HepG2 (cell line): Measurements from ENCODE around the gene B4GALT1. TPM values are rescaled to one million over a fixed set of nuclear protein-coding genes. Genes with fewer than 3 reads are reported as not detected.

Experiments used
- ATAC-seq: fragments of 200-7000 bp; cut with Tn5 transposase; 3 replicates; pipeline ENCODE4 v1.9.1; 2020; ENCODE audit warnings: mild to moderate bottlenecking, moderate library complexity
- BruUV-seq: library from RNA; stranded (reverse); fragments of 400-500 nt; replicated peaks from 2 replicates; lab custom pipeline; 2021; lab: Mats Ljungman, UMichigan
- CTCF ChIA-PET: fragments of 300-600 bp; formaldehyde crosslinking; extraction: SDS; loops from one replicate; lab custom pipeline; 2021; ENCODE audit warnings: low total read pairs, inconsistent platforms, low intra/inter-chr PET ratio; lab: Yijun Ruan, JAX
- POLR2A ChIA-PET: fragments of 350-600 bp; sonication (Branson Sonifier 250); formaldehyde crosslinking; loops from one replicate; lab custom pipeline; 2020; ENCODE audit warnings: antibody characterized with exemption, inconsistent platforms; lab: Yijun Ruan, JAX
- DNase-seq: peaks from one replicate; pipeline ENCODE4 v3.0.0-alpha.2; 2015; ENCODE audit warnings: low spot score
- FAIRE-seq: peaks from 3 replicates; lab custom pipeline; 2011; peaks lifted over from hg19 to GRCh38; lab: Jason Lieb, UNC
- H2AFZ ChIP-seq: one replicate; pipeline ENCODE4 v1.6.1; 2011; ENCODE audit warnings: low read length, inconsistent platforms
- H3K27ac ChIP-seq: fragments of 300-600 bp; 3 replicates; pipeline ENCODE4 v1.8.0; 2011; ENCODE audit warnings: mixed run types, mild to moderate bottlenecking, mixed read lengths, low read length, inconsistent platforms; ENCODE audit not compliant: insufficient read depth; ENCODE audit errors: extremely low read length
- H3K27me3 ChIP-seq, 2 experiments: fragments of 200-600 bp in 1 of 2; 2 replicates in 1 of 2; 3 replicates in 1 of 2; pipeline versions ENCODE4 v1.6.0 to v1.8.0; 2011; ENCODE audit warnings: low read length in 2 of 2, mild to moderate bottlenecking in 2 of 2, moderate library complexity in 2 of 2, inconsistent platforms in 1 of 2; ENCODE audit not compliant: insufficient read depth in 2 of 2, control insufficient read depth in 1 of 2
- H3K36me3 ChIP-seq, 2 experiments: fragments of 200-600 bp in 1 of 2; replicated peaks in 1 of 2; 2 replicates in 1 of 2; 3 replicates in 1 of 2; pipeline versions ENCODE4 v1.5.1 to v1.8.0; 2011; ENCODE audit warnings: low read length in 2 of 2, inconsistent platforms in 1 of 2; ENCODE audit not compliant: insufficient read depth in 2 of 2, control insufficient read depth in 1 of 2
- H3K4me1 ChIP-seq: 2 replicates; pipeline ENCODE4 v1.5.1; 2012; ENCODE audit warnings: low read length, inconsistent platforms; ENCODE audit not compliant: insufficient read depth
- H3K4me2 ChIP-seq: 2 replicates; pipeline ENCODE4 v1.6.0; 2011; ENCODE audit warnings: low read depth, low read length, inconsistent platforms
- H3K4me3 ChIP-seq, 3 experiments: fragments of 200-600 bp in 1 of 3; sonication (generic), shearing (Covaris generic) in 1 of 3; replicated peaks in 1 of 3; 2 replicates each; pipeline ENCODE4 v1.5.1; 2011 to 2016; ENCODE audit warnings: low read length in 3 of 3, inconsistent platforms in 2 of 3, low read depth in 2 of 3, mild to moderate bottlenecking in 2 of 3, control low read depth in 1 of 3, mixed read lengths in 1 of 3; ENCODE audit not compliant: insufficient read depth in 1 of 3
- H3K79me2 ChIP-seq: one replicate; pipeline ENCODE4 v1.6.1; 2011; ENCODE audit warnings: low read length, inconsistent platforms; ENCODE audit not compliant: insufficient read depth
- H3K9ac ChIP-seq: 2 replicates; pipeline ENCODE4 v1.6.0; 2011; ENCODE audit warnings: mild to moderate bottlenecking, low read depth, low read length, inconsistent platforms; ENCODE audit not compliant: insufficient read depth
- H3K9me3 ChIP-seq: 2 replicates; pipeline ENCODE4 v1.5.1; 2012; ENCODE audit warnings: mild to moderate bottlenecking, low read length
- H4K20me1 ChIP-seq: 2 replicates; pipeline ENCODE4 v1.6.0; 2011; ENCODE audit warnings: inconsistent platforms, mild to moderate bottlenecking, low read length, moderate library complexity; ENCODE audit not compliant: insufficient read depth
- CENPT ChIP-seq: sonication (generic); formaldehyde crosslinking; IDR thresholded peaks from 2 replicates; pipeline ENCODE4 v1.8.0; 2022; ENCODE audit warnings: low read depth, mild to moderate bottlenecking, moderate library complexity, missing genetic modification reagents
- CREB1 ChIP-seq, 2 experiments: fragments of 450-650 bp in 1 of 2; IDR thresholded peaks; 2 replicates each; pipeline ENCODE4 v1.6.1; 2016 to 2017; ENCODE audit warnings: control low read depth in 1 of 2, mild to moderate bottlenecking in 1 of 2, missing compliant biosample characterization in 1 of 2, missing genetic modification characterization in 1 of 2
- CREM ChIP-seq, 2 experiments: sonication (generic) in 1 of 2; formaldehyde crosslinking in 1 of 2; IDR thresholded peaks; 2 replicates each; pipeline versions ENCODE4 v1.4.0 to v1.6.1; 2016 to 2020; ENCODE audit warnings: antibody characterized with exemption in 1 of 2, mild to moderate bottlenecking in 1 of 2, missing genetic modification reagents in 1 of 2
- DPF2 ChIP-seq: sonication (generic); formaldehyde crosslinking; IDR thresholded peaks from 2 replicates; pipeline ENCODE4 v1.4.0; 2020; ENCODE audit warnings: mild to moderate bottlenecking, low read depth, missing genetic modification reagents, borderline replicate concordance
- ERF ChIP-seq: IDR thresholded peaks from 2 replicates; pipeline ENCODE4 v1.6.1; 2018; ENCODE audit warnings: missing biosample characterization, missing genetic modification reagents
- KLF16 ChIP-seq, 2 experiments: sonication (generic) in 1 of 2; formaldehyde crosslinking in 1 of 2; IDR thresholded peaks; 2 replicates each; pipeline versions ENCODE4 v1.6.1 to v1.8.0; 2016 to 2023; ENCODE audit warnings: missing genetic modification reagents in 2 of 2, missing compliant biosample characterization in 1 of 2
- SIX1 ChIP-seq: sonication (generic); formaldehyde crosslinking; IDR thresholded peaks from 2 replicates; pipeline ENCODE4 v1.4.0; 2020; ENCODE audit warnings: missing genetic modification reagents, borderline replicate concordance
- SNAPC2 ChIP-seq: sonication (generic); formaldehyde crosslinking; IDR thresholded peaks from 2 replicates; pipeline ENCODE4 v1.8.1; 2022; ENCODE audit warnings: mild to moderate bottlenecking, missing genetic modification reagents
- YY1 ChIP-seq: IDR thresholded peaks from 2 replicates; pipeline ENCODE4 v1.6.1; 2011; ENCODE audit warnings: low read length, low read depth, moderate library complexity, mild to moderate bottlenecking; ENCODE audit not compliant: insufficient read depth, insufficient replicate concordance
- ZBTB42 ChIP-seq: sonication (generic); formaldehyde crosslinking; IDR thresholded peaks from 2 replicates; pipeline ENCODE4 v1.5.0; 2020; ENCODE audit warnings: mild to moderate bottlenecking, missing genetic modification reagents
- ZNF333 ChIP-seq: sonication (generic); formaldehyde crosslinking; IDR thresholded peaks from 2 replicates; pipeline ENCODE4 v1.4.0; 2020; ENCODE audit warnings: mild to moderate bottlenecking, missing genetic modification reagents, borderline replicate concordance
- ZNF547 ChIP-seq: sonication (generic); formaldehyde crosslinking; IDR thresholded peaks from 2 replicates; pipeline ENCODE4 v1.5.1; 2020; ENCODE audit warnings: mild to moderate bottlenecking, missing genetic modification reagents
- ZNF766 ChIP-seq: sonication (generic); formaldehyde crosslinking; IDR thresholded peaks from 2 replicates; pipeline ENCODE4 v1.5.0; 2020; ENCODE audit warnings: missing genetic modification reagents, borderline replicate concordance
- ZNF772 ChIP-seq: sonication (generic); formaldehyde crosslinking; IDR thresholded peaks from 2 replicates; pipeline ENCODE4 v1.5.0; 2020; ENCODE audit warnings: mild to moderate bottlenecking, missing genetic modification reagents
- WGBS: methylation state at CpG from one replicate; pipeline ENCODE4 v1.1.6; 2017; ENCODE audit warnings: low lambda C conversion rate; 5-methylcytosine and 5-hydroxymethylcytosine counted together
- in situ Hi-C: cut with HindIII; loops from 2 replicates; pipeline ENCODE4 v1.10.0; 2017; ENCODE audit warnings: low pct_unique_long_range_greater_than_20kb; ENCODE audit not compliant: extremely low pct_ligation_motif_present
- intact Hi-C: fragments of 100-400 bp; cut with micrococcal nuclease; formaldehyde crosslinking; loops from one replicate; pipeline ENCODE4 v1.10.0; 2022; ENCODE audit not compliant: unreplicated experiment
- polyA plus RNA-seq, 8 experiments: library from polyadenylated mRNA; depleted of rRNA in 3 of 8; stranded (reverse) in 7 of 8; unstranded in 1 of 8; fragments of >200 nt; fragmentation: Illumina TruSeq in 4 of 8; extraction: Trizol in 4 of 8; gene quantifications; 2 replicates each; pipeline versions ENCODE4 v1.2.1 to v1.2.3, GENCODE V29; 2011 to 2016; ENCODE audit warnings: low read depth in 4 of 8, missing spikeins in 1 of 8, mixed read lengths in 1 of 8; ENCODE audit not compliant: insufficient read depth in 1 of 8
- total RNA-seq, 5 experiments: library from RNA; depleted of rRNA; stranded (reverse); fragments of >200 nt; fragmentation: Illumina TruSeq; extraction: Trizol; gene quantifications; 2 replicates each; pipeline ENCODE4 v1.2.3, GENCODE V29; 2016; ENCODE audit warnings: low read depth in 1 of 5
- TF ChIP-seq, protein P1 (sequence below): sonication (generic); formaldehyde crosslinking; IDR thresholded peaks from 2 replicates; pipeline ENCODE4 v1.4.0; 2020; ENCODE audit warnings: mild to moderate bottlenecking, missing genetic modification reagents, borderline replicate concordance
- TF ChIP-seq, protein P2 (sequence below): sonication (generic); IDR thresholded peaks from 2 replicates; pipeline ENCODE4 v1.6.1; 2016; ENCODE audit warnings: low read depth, borderline replicate concordance

Gene B4GALT1
- total and polyA plus RNA-seq, 2 of the 13 experiments (the other 11 are each of a cell fraction or from before 2014, with no cell fraction given): 15.7 to 33.5 TPM

DNA sequence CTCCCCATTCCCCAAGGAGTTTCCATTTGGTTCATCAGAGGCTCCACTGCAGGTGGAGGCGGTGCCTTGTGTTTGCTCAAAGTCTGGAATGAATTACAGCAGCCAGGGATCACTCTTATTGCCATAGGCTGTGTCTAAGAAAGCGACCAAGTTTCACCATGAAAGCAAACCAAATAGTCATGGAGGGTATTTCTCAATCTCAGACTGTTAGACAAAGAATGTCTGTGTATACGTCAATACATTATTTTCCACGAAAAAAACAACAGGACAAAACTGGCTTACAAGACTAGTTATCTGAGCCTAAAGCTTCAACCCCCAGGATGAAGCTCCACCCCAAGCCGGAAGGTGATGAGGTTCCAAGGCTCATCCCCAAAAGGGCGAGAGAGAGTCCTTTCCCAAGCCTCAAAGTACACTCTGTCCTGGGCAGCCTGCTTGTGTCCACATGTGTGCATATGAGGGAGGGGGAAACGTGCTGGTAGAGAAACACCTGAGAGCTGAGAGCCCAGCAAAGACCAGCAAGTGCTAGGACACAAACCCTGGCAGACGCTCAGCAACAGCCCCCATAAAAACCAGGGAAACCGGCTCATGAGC lies 4.3 kb downstream of the B4GALT1 start (continued):
- peak; percentile 41; the same call in 1 of the 2 replicates for TF ChIP-seq CREM (IDR thresholded peaks at IDR 0.05)
- no peak for TF ChIP-seq CREM (CRISPR knock-in tag; IDR thresholded peaks at IDR 0.05)
- no peak for TF ChIP-seq YY1
- no peak for TF ChIP-seq SNAPC2 (CRISPR knock-in tag)
- TF ChIP-seq, all 625 proteins: peak for 69

DNA sequence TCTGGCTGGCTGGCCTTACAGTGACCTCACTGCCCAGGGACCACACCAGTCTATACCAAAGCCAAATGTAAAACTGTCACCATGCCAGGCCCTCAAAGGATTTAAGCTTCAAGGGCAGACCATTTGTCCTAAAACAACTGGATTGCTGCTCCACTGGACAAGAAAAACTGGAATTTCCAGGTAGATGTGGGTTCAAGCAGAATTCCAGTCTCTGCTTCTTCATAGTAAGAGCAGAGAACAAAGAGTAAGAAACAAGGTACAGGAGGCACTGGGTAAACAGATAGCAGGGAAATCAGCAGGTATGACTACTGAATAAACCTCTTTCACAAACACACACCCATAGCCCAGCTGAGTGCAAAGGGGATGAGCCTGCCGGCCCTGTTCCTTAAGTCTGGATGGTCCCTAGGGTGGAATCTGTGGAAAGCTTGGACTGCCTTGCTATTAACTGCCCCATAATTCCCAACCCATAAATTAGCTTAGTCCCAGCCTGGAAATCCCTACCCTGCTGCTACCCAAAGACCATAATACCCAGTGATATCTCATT lies 5.5 kb downstream of the B4GALT1 start:
- Histone ChIP-seq H4K20me1 (peaks cover 62% of the 10 kb centered on the region), H3K4me1 (peaks cover 95% of the 10 kb centered on the region), H2AFZ (no peak overlapping the region), H3K27ac (peak overlapping the region; percentile 61), H3K9ac (no peak overlapping the region), H3K4me3 (peak overlapping the region in 1 of 3 experiments; percentile 17; a peak in 1 of 6 replicates), H3K79me2 (peaks cover 99% of the 10 kb centered on the region), H3K4me2 (peak overlapping the region; percentile 86), H3K27me3 (no peaks in the 10 kb centered on the region; a peak in 1 of 5 replicates), H3K36me3 (no peaks in the 10 kb centered on the region), H3K9me3 (no peaks in the 10 kb centered on the region)
- intact Hi-C loops (loop anchor here (2.0 kb wide), 1 partner anchor 21 kb away; no protein-coding TSS in a partner anchor), in situ Hi-C loops (no loop called here)
- peak; percentile 21 for FAIRE-seq
- no peak for ATAC-seq
- POLR2A ChIA-PET: interaction anchor here (1.6 to 3.1 kb wide), 3 partner anchors 11 to 85 kb away, joined by 5 to 9 read pairs (median 7); partner anchors contain the start of gene SMU1
- BruUV-seq: no TSS peak
- CTCF ChIA-PET: no interaction called here
- no peak for DNase-seq
- 29% methylated on average over 1 of the region's 1 CpG for WGBS
- no peak for TF ChIP-seq KLF16 (CRISPR knock-in tag; IDR thresholded peaks at IDR 0.05)
- no peak for TF ChIP-seq CREB1 (IDR thresholded peaks at IDR 0.05)
- no peak for TF ChIP-seq CREB1 (CRISPR knock-in tag; IDR thresholded peaks at IDR 0.05)
- TF ChIP-seq CENPT (CRISPR knock-in tag): no peak
- TF ChIP-seq ERF (CRISPR knock-in tag): no peak
- TF ChIP-seq SIX1 (CRISPR knock-in tag): no peak
- TF ChIP-seq, protein P1, sequence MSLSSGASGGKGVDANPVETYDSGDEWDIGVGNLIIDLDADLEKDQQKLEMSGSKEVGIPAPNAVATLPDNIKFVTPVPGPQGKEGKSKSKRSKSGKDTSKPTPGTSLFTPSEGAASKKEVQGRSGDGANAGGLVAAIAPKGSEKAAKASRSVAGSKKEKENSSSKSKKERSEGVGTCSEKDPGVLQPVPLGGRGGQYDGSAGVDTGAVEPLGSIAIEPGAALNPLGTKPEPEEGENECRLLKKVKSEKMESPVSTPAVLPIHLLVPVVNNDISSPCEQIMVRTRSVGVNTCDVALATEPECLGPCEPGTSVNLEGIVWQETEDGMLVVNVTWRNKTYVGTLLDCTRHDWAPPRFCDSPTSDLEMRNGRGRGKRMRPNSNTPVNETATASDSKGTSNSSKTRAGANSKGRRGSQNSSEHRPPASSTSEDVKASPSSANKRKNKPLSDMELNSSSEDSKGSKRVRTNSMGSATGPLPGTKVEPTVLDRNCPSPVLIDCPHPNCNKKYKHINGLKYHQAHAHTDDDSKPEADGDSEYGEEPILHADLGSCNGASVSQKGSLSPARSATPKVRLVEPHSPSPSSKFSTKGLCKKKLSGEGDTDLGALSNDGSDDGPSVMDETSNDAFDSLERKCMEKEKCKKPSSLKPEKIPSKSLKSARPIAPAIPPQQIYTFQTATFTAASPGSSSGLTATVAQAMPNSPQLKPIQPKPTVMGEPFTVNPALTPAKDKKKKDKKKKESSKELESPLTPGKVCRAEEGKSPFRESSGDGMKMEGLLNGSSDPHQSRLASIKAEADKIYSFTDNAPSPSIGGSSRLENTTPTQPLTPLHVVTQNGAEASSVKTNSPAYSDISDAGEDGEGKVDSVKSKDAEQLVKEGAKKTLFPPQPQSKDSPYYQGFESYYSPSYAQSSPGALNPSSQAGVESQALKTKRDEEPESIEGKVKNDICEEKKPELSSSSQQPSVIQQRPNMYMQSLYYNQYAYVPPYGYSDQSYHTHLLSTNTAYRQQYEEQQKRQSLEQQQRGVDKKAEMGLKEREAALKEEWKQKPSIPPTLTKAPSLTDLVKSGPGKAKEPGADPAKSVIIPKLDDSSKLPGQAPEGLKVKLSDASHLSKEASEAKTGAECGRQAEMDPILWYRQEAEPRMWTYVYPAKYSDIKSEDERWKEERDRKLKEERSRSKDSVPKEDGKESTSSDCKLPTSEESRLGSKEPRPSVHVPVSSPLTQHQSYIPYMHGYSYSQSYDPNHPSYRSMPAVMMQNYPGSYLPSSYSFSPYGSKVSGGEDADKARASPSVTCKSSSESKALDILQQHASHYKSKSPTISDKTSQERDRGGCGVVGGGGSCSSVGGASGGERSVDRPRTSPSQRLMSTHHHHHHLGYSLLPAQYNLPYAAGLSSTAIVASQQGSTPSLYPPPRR: peak; percentile 18; the same call in 1 of the 2 replicates
- TF ChIP-seq DPF2: no peak
- no peak for TF ChIP-seq ZNF547 (CRISPR knock-in tag)
- peak; percentile 78; the same call in 1 of the 2 replicates for TF ChIP-seq ZNF766 (CRISPR knock-in tag)
- TF ChIP-seq ZNF333: no peak
- TF ChIP-seq ZNF772: no peak
- no peak for TF ChIP-seq ZBTB42 (CRISPR knock-in tag)
- TF ChIP-seq, protein P2, sequence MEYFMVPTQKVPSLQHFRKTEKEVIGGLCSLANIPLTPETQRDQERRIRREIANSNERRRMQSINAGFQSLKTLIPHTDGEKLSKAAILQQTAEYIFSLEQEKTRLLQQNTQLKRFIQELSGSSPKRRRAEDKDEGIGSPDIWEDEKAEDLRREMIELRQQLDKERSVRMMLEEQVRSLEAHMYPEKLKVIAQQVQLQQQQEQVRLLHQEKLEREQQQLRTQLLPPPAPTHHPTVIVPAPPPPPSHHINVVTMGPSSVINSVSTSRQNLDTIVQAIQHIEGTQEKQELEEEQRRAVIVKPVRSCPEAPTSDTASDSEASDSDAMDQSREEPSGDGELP: peak; percentile 55; the same call in 1 of the 2 replicates
